Activated gamma-delta T cell treated with anti-CD3 and anti-CD28 coated beads, Interleukin-2, amount 50 U/mL, for 16 hours (primary cell): ENCODE measurements around the gene WASF3.

Experiments
- DNase-seq: peaks from one replicate; pipeline ENCODE4 v3.0.0-alpha.2; 2020; ENCODE audit warnings: low read depth

Gene WASF3

GRCh38 chr13:26589754-26590153, 32.3 kb downstream of the WASF3 start:
- DNase-seq, result no peak

- DNase-seq, result no peak
Measured at GRCh38 chr13:26590379-26590778, 32.9 kb downstream of the WASF3 start.

GRCh38 chr13:26590951-26591350, 33.5 kb downstream of the WASF3 start:
- DNase-seq, result no peak

- DNase-seq, result no peak
Measured at GRCh38 chr13:26591672-26592071, 34.2 kb downstream of the WASF3 start.

GRCh38 chr13:26593661-26594060, 36.2 kb downstream of the WASF3 start:
- no peak for DNase-seq

- DNase-seq, result no peak
Measured at GRCh38 chr13:26594363-26594762, 36.9 kb downstream of the WASF3 start.

- DNase-seq, result no peak
Measured at GRCh38 chr13:26596458-26596857, 39.0 kb downstream of the WASF3 start.

- no peak for DNase-seq
Measured at GRCh38 chr13:26599403-26599802, 41.9 kb downstream of the WASF3 start.

- DNase-seq, result no peak
Measured at GRCh38 chr13:26599860-26600259, 42.4 kb downstream of the WASF3 start.

GRCh38 chr13:26600343-26600742, 42.9 kb downstream of the WASF3 start:
- no peak for DNase-seq

GRCh38 chr13:26601669-26602068, 44.2 kb downstream of the WASF3 start:
- no peak for DNase-seq

- no peak for DNase-seq
Measured at GRCh38 chr13:26602783-26603182, 45.3 kb downstream of the WASF3 start.

GRCh38 chr13:26604784-26605545, 47.5 kb downstream of the WASF3 start:
- DNase-seq, result no peak

- DNase-seq, result no peak
Measured at GRCh38 chr13:26605845-26606244, 48.4 kb downstream of the WASF3 start.

GRCh38 chr13:26606631-26607030, 49.1 kb downstream of the WASF3 start:
- no peak for DNase-seq

- no peak for DNase-seq
Measured at GRCh38 chr13:26614721-26615120, 57.2 kb downstream of the WASF3 start.

- DNase-seq, result no peak
Measured at GRCh38 chr13:26616126-26616525, 58.6 kb downstream of the WASF3 start.

- DNase-seq, result no peak
Measured at GRCh38 chr13:26618726-26619125, 61.2 kb downstream of the WASF3 start.

- DNase-seq, result no peak
Measured at GRCh38 chr13:26619358-26619757, 61.9 kb downstream of the WASF3 start.

- no peak for DNase-seq
Measured at GRCh38 chr13:26621731-26622401, 64.4 kb downstream of the WASF3 start.

GRCh38 chr13:26623125-26623524, 65.6 kb downstream of the WASF3 start:
- no peak for DNase-seq

- no peak for DNase-seq
Measured at GRCh38 chr13:26624572-26624971, 67.1 kb downstream of the WASF3 start.

- DNase-seq, result no peak
Measured at GRCh38 chr13:26626271-26626670, 68.8 kb downstream of the WASF3 start.

- DNase-seq, result no peak
Measured at GRCh38 chr13:26628706-26629105, 71.2 kb downstream of the WASF3 start.
